Activated CD8-positive, alpha-beta memory T cell treated with anti-CD3 and anti-CD28 coated beads, Interleukin-2, amount 50 U/mL, for 4 hours (primary cell): ENCODE results near the gene SPEM2.
A peak's percentile ranks its signal among the peaks of the same experiment; 100 is the strongest.

Experiments used
- DNase-seq: peaks from one replicate; pipeline ENCODE4 v3.0.0-alpha.2; 2020

SPEM2 gene

GRCh38 chr17:7423679-7424078 is 1.7 kb upstream of the SPEM2 start:
- no peak for DNase-seq

DNA sequence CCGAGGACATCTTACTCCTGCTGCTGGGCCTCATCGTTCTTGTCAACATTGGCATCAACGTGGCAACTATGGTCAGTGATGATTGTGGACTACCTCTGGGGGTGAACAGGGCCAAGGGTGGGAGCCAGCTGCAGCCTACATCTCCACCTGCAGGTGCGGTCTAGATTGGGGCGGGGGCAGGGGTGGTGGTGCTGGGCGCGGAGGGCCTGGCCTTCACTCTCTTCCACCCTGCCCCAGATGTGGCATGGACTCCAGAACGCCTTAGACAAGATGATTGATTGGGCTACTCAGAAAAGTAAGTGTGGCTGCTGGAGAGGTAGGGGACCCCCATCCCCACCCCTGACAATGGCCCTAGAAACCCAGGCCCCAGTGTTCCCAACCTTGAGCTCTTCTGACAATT is 340 bp downstream of the SPEM2 start:
- DNase-seq, result no peak

- DNase-seq, result no peak
These were observed 917 bp downstream of the SPEM2 start for GRCh38 chr17:7426203-7426863.

DNA sequence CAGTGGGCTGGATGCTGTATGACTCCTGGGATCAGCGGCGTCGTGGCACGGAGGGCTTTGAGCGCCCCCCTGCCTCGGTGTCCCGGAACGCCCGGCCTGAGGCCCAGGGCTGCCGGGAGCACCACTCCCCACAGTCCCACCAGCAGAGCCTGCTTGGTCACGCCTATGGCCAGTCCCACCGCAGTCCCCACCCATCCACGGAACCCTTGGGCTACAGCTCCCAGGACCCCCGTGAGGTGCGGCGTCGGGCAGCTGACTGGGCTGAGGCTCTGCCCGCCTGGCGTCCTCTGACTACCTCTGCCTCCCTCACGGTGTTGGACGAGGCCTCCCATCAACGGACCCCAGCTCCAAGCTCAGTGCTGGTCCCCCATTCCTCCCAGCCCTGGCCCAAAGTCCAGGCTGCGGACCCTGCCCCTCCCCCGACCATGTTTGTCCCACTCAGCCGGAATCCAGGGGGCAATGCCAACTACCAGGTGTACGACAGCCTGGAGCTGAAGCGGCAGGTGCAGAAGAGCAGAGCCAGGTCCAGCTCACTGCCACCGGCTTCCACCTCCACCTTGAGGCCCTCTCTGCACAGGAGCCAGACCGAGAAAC is 1.6 kb downstream of the SPEM2 start:
- DNase-seq, result no peak

GRCh38 chr17:7427549-7427948 is 2.1 kb downstream of the SPEM2 start:
- no peak for DNase-seq

GRCh38 chr17:7428557-7428956 is 3.1 kb downstream of the SPEM2 start, which contains the start of gene SPEM3:
SPEM3 (plus strand) TSS chr17:7428857; CDS start chr17:7428903, 46 bp downstream.
- DNase-seq, result no peak

GRCh38 chr17:7429722-7430121 is 4.3 kb downstream of the SPEM2 start:
- DNase-seq, result no peak

DNA sequence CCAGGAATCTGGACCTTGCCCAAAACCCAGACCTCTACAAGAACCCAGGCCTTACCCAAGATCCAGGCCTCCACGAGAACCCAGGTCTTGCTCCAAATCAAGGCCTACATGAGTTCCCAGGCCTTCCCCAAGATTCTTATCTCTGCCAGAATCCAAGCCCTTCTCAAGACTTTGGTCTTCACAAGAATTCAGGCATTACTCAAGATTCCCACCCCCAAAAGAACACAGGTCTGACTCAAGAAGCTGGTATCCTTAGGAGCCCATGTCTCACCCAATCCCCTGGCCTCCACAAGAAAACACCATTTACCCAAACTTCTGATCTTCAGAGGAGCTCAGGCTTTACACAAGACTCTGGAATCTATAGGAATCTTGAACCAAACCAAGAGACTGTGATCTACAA is 5.8 kb downstream of the SPEM2 start:
- DNase-seq, result no peak

- no peak for DNase-seq
These were observed 6.9 kb downstream of the SPEM2 start for GRCh38 chr17:7432296-7432695.

DNA sequence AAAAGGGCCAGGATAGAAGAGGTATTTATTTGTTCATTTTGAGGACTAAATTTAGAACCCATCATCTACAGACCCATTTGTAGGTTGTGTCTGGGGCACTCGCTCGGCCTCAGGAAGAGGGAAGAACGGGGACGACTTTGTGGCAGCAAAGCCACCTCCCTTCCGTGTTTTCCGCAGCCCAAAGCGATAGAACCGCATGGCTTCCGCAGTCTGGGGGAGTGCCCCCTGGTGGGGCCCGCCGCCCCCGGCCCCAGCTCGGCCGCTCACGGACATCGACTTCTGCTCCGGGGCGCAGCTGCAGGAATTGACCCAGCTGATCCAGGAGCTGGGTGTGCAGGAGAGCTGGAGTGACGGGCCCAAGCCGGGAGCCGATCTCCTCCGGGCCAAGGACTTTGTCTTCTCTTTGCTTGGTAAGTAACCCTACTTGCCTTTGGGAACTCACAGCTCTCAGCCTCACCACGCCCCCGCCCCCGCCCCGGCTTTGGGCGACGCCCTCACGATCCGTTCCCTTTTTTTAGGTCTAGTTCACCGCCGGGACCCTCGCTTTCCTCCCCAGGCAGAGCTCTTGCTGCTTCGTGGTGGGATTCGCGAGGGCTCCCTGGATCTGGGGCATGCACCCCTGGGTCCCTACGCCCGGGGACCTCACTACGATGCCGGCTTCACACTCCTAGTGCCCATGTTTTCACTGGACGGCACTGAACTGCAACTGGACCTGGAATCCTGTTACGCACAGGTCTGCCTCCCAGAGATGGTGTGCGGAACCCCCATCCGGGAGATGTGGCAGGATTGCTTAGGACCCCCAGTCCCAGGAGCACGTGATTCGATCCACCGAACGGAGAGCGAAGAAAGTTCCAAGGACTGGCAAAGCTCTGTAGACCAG is 10.5 kb downstream of the SPEM2 start:
- peak; percentile 54 for DNase-seq

DNA sequence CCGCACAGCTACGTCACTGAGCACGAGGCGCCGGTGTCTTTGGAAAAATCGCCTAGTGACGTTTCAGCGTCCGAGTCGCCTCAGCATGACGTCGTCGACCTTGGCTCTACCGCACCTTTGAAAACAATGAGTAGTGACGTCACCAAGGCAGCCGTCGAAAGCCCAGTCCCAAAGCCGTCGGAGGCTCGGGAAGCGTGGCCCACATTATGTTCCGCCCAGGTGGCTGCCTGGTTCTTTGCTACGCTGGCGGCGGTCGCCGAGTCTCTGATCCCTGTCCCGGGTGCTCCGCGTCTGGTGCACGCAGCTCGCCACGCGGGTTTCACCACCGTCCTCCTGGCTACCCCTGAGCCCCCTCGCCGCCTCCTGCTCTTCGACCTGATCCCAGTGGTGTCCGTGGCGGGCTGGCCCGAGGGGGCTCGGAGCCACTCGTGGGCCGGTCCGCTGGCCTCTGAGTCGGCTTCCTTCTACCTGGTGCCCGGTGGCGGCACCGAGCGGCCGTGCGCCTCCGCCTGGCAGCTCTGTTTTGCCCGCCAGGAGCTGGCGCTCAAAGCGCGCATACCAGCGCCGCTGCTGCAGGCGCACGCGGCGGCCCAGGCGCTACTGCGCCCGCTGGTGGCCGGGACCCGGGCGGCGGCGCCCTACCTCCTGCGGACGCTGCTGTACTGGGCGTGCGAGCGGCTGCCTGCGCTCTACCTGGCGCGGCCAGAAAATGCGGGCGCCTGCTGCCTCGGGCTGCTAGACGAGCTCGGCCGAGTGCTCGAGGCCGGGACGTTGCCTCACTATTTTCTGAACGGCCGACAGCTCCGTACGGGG is 11.3 kb downstream of the SPEM2 start:
- peak; percentile 84 for DNase-seq

GRCh38 chr17:7437369-7437863 is 12.0 kb downstream of the SPEM2 start:
- no peak for DNase-seq

GRCh38 chr17:7437950-7438614 is 12.7 kb downstream of the SPEM2 start:
- peak; percentile 70 for DNase-seq

- no peak for DNase-seq
These were observed 13.4 kb downstream of the SPEM2 start for GRCh38 chr17:7438656-7439460.

DNA sequence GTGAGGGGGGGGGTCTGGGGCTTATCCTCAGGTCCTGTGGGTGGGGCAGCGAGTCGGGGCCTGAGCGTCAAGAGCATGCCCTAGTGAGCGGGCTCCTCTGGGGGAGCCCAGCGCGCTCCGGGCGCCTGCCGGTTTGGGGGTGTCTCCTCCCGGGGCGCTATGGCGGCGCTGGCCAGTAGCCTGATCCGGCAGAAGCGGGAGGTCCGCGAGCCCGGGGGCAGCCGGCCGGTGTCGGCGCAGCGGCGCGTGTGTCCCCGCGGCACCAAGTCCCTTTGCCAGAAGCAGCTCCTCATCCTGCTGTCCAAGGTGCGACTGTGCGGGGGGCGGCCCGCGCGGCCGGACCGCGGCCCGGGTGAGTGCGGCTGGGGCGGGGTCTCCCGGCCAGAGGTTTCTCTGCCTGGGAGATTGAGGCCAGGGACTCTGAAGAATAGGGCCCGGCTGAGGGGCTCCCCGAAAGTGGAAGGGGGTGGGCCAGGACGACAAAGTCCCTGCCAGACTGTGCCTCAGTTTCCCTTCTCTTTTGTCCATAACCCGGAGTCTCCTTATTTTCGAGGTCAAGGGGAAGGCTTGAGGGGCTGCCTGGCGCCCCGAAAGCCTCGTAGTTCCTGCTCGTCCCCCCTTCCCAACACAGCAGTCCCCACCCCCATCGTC is 14.2 kb downstream of the SPEM2 start, which contains the start of gene FGF11:
FGF11 (plus strand) TSS at position 51 of the 651 bp plus-strand sequence; CDS start at position 160, 109 bp downstream.
- DNase-seq, result no peak

DNA sequence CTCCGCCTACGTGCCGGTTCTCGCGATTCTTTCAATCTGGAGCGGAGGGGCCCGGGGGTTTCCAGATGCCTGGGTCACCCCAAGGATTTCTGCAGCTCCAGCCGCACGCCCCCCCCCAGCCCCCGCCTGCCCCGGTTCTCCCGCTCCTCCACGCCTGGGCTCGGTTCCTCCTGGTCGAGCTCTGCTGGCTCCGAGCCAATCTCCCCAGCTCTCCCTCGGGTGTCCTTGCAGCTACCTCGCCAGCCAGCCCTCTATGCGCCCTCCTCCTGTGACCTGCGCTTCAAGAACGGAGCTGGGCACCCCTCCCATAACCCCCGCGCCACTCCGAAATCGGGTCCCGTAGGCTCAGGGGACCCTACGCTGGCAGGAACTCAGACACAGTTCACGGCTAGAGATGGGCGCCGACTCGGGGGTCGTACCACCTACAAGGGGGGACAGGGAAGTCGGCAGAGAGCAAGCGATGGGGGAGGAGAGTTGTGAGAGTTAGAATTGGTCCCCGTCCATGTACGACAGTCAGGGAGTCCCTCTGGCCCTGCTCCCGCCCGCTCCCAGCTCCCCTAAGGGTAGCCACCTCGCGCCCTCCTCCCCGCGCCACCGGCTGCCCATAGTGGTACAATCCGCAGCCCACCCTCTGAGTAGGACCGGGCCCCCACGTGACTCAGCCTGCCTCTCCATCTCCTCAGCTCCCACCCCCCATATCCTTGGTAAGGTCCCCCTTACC is 14.9 kb downstream of the SPEM2 start:
- peak; percentile 38 for DNase-seq

DNA sequence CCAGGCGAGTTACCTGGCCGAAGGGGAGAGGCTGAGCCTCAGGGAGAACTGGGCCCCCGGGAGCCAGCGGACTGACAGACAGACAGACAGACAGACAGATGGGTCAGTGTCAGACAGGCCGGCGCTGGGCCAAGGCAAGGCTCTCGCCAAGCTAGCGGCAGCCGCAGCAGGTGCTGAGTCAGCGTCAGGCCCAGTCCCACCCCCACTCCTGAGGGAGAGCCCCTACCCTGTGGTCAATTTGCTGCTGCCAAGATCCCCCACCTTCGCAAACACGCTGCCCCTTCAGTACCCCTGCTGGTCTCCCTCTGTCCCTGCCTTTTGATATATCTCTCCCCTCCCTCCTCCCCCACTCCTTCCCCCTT is 15.4 kb downstream of the SPEM2 start:
- DNase-seq, result no peak

DNA sequence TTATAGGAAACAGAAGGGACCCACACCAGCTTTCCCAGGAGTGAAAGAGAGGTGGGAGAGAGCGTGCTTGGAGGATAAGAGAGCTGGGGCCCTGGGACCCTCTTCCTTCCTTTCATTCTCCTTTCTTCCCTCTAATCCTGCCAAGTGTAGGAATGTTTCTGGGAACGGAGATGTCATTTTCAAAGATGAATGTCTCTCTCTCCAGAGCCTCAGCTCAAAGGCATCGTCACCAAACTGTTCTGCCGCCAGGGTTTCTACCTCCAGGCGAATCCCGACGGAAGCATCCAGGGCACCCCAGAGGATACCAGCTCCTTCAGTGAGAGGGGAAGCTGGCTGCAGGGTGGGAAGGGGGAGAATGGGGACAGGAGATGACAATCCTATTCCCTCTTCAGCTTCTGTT is 15.8 kb downstream of the SPEM2 start:
- DNase-seq, result no peak

GRCh38 chr17:7442142-7442541 is 16.7 kb downstream of the SPEM2 start:
- DNase-seq, result no peak
